ENCODE data around the gene CDH13.

Gene CDH13

DNA sequence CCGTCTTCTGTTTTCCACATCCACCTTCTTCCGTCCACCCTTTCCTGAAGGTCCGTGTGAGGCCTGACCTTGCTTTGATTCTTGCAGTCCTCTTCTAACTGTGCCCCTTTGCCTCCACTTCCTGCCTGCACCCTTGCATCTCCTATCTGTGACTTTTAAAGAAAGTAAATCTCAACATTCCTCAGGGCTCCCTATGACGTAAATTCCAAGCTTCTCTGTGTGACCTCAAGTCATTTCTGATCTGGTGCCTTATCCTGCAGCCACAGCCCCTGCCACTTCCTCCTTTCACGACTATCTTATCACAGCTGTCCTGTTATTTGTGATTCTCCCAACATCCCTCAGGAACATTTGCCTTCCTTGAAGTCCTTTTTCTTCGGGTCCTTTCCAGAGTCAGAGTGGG is 520.5 kb downstream of the CDH13 start:
- no peaks in the 10 kb centered on the region for H3K79me2 ChIP-seq (ENCODE audit: low read length)
- TF ChIP-seq EZH2phosphoT487 (IDR thresholded peaks at IDR 0.05; ENCODE audit: low read depth) (no peak), CTCF (IDR thresholded peaks at IDR 0.05; ENCODE audit: low read depth, low read length) (no peak)
- no peak overlapping the region for H3K4me2 ChIP-seq (ENCODE audit: low read length)
- H3K36me3 ChIP-seq (replicated peaks; ENCODE audit: low read depth, low read length) = no peaks in the 10 kb centered on the region
- H3K27ac ChIP-seq (ENCODE audit: low read length) = no peak overlapping the region
- H3K9me3 ChIP-seq (ENCODE audit: insufficient read depth, low read length) = no peaks in the 10 kb centered on the region
- H3K4me3 ChIP-seq (ENCODE audit: low read length) = no peak overlapping the region
- H3K4me1 ChIP-seq (ENCODE audit: low read length) = no peaks in the 10 kb centered on the region
- H3K9ac ChIP-seq (ENCODE audit: low read length) = no peak overlapping the region
- no peaks in the 10 kb centered on the region for H3K27me3 ChIP-seq (ENCODE audit: low read depth, low read length)
- no peak overlapping the region for H2AFZ ChIP-seq (ENCODE audit: low read depth, low read length)
- no peaks in the 10 kb centered on the region for H4K20me1 ChIP-seq (ENCODE audit: insufficient read depth, low read length)

- Histone ChIP-seq H3K79me2 (ENCODE audit: low read length) (no peaks in the 10 kb centered on the region), H3K4me1 (ENCODE audit: low read length) (no peaks in the 10 kb centered on the region), H3K9ac (ENCODE audit: low read length) (no peak overlapping the region), H3K27ac (ENCODE audit: low read length) (no peak overlapping the region), H2AFZ (ENCODE audit: low read depth, low read length) (no peak overlapping the region), H3K4me3 (ENCODE audit: low read length) (no peak overlapping the region), H3K36me3 (replicated peaks; ENCODE audit: low read depth, low read length) (no peaks in the 10 kb centered on the region), H4K20me1 (ENCODE audit: insufficient read depth, low read length) (no peaks in the 10 kb centered on the region), H3K9me3 (ENCODE audit: insufficient read depth, low read length) (no peaks in the 10 kb centered on the region), H3K27me3 (ENCODE audit: low read depth, low read length) (no peaks in the 10 kb centered on the region), H3K4me2 (ENCODE audit: low read length) (no peak overlapping the region)
- TF ChIP-seq EZH2phosphoT487 (IDR thresholded peaks at IDR 0.05; ENCODE audit: low read depth) (no peak), CTCF (IDR thresholded peaks at IDR 0.05; ENCODE audit: low read depth, low read length) (no peak)
These were observed 531.7 kb downstream of the CDH13 start for GRCh38 chr16:83158320-83158957.

GRCh38 chr16:83159049-83159448 is 532.3 kb downstream of the CDH13 start:
- no peak overlapping the region for H2AFZ ChIP-seq (ENCODE audit: low read depth, low read length)

More at GRCh38 chr16:83159049-83159448, 532.3 kb downstream of the CDH13 start:
- H3K79me2 ChIP-seq (ENCODE audit: low read length) = no peaks in the 10 kb centered on the region
- TF ChIP-seq CTCF (IDR thresholded peaks at IDR 0.05; ENCODE audit: low read depth, low read length) (no peak), EZH2phosphoT487 (IDR thresholded peaks at IDR 0.05; ENCODE audit: low read depth) (no peak)
- no peaks in the 10 kb centered on the region for H3K27me3 ChIP-seq (ENCODE audit: low read depth, low read length)
- no peaks in the 10 kb centered on the region for H3K36me3 ChIP-seq (replicated peaks; ENCODE audit: low read depth, low read length)
- H3K9me3 ChIP-seq (ENCODE audit: insufficient read depth, low read length) = no peaks in the 10 kb centered on the region
- H3K4me2 ChIP-seq (ENCODE audit: low read length) = no peak overlapping the region
- no peak overlapping the region for H3K9ac ChIP-seq (ENCODE audit: low read length)
- H3K4me1 ChIP-seq (ENCODE audit: low read length) = no peaks in the 10 kb centered on the region
- no peak overlapping the region for H3K4me3 ChIP-seq (ENCODE audit: low read length)
- H3K27ac ChIP-seq (ENCODE audit: low read length) = no peak overlapping the region
- no peaks in the 10 kb centered on the region for H4K20me1 ChIP-seq (ENCODE audit: insufficient read depth, low read length)

Measured in OCI-LY3 (cell line).